HEK293 (cell line): ENCODE measurements around the gene TPP2.

Experiments
- CTCF ChIA-PET: fragments of 350-600 bp; formaldehyde crosslinking; extraction: SDS; loops from one replicate; lab custom pipeline; 2021; ENCODE audit warnings: antibody characterized with exemption; lab: Yijun Ruan, JAX
- POLR2A ChIA-PET: fragments of 300-600 bp; formaldehyde crosslinking; extraction: SDS; loops from one replicate; lab custom pipeline; 2020; ENCODE audit warnings: antibody characterized with exemption, inconsistent platforms; lab: Yijun Ruan, JAX
- H3K27ac ChIP-seq: fragments of 200-500 bp; sonication (Bioruptor generic); 2 replicates; pipeline ENCODE4 v1.5.1; 2014; ENCODE audit warnings: low read depth, low read length, control low read depth, inconsistent platforms; ENCODE audit errors: extremely low read depth
- H3K36me3 ChIP-seq, 2 experiments: fragments of 200-500 bp in 1 of 2; sonication (Bioruptor generic) in 1 of 2; 1 replicate in 1 of 2; 2 replicates in 1 of 2; pipeline ENCODE4 v1.5.1; 2014 to 2017; ENCODE audit warnings: inconsistent platforms in 2 of 2, low read length in 2 of 2; ENCODE audit not compliant: control insufficient read depth in 2 of 2, insufficient read depth in 1 of 2
- H3K4me1 ChIP-seq: fragments of 200-500 bp; sonication (Bioruptor generic); 2 replicates; pipeline ENCODE4 v1.5.1; 2014; ENCODE audit warnings: mild to moderate bottlenecking, low read length, inconsistent platforms; ENCODE audit not compliant: control insufficient read depth, insufficient read depth
- H3K4me3 ChIP-seq: 2 replicates; pipeline ENCODE4 v1.5.1; 2011; ENCODE audit warnings: low read depth, mild to moderate bottlenecking, control low read depth, low read length, moderate library complexity
- H3K9me3 ChIP-seq: fragments of 200-500 bp; sonication (Bioruptor generic); 2 replicates; pipeline ENCODE4 v1.5.1; 2014; ENCODE audit warnings: low read depth, low read length, inconsistent platforms; ENCODE audit not compliant: control insufficient read depth, insufficient read depth
- EGR2 ChIP-seq: fragments of 450-650 bp; formaldehyde crosslinking; IDR thresholded peaks from 2 replicates; pipeline ENCODE4 v1.5.1; 2016; ENCODE audit warnings: low read depth, missing biosample characterization, missing genetic modification characterization
- KLF10 ChIP-seq: fragments of 450-650 bp; IDR thresholded peaks from 2 replicates; pipeline ENCODE4 v1.5.1; 2018; ENCODE audit warnings: missing biosample characterization, mild to moderate bottlenecking, missing genetic modification characterization
- SP7 ChIP-seq: fragments of 450-650 bp; formaldehyde crosslinking; IDR thresholded peaks from 2 replicates; pipeline ENCODE4 v1.5.1; 2016; ENCODE audit warnings: missing biosample characterization, missing genetic modification characterization
- ZBTB20 ChIP-seq: fragments of 450-650 bp; formaldehyde crosslinking; IDR thresholded peaks from 2 replicates; pipeline ENCODE4 v1.5.1; 2016; ENCODE audit warnings: missing biosample characterization, missing genetic modification characterization
- ZBTB21 ChIP-seq: fragments of 450-650 bp; formaldehyde crosslinking; IDR thresholded peaks from 2 replicates; pipeline ENCODE4 v1.5.1; 2017; ENCODE audit warnings: missing biosample characterization, missing genetic modification characterization
- ZFP37 ChIP-seq: fragments of 450-650 bp; formaldehyde crosslinking; IDR thresholded peaks from 2 replicates; pipeline ENCODE4 v1.5.1; 2016; ENCODE audit warnings: missing biosample characterization, missing genetic modification characterization
- ZNF138 ChIP-seq: fragments of 450-650 bp; formaldehyde crosslinking; IDR thresholded peaks from 2 replicates; pipeline ENCODE4 v1.5.1; 2016; ENCODE audit warnings: missing biosample characterization, missing genetic modification characterization, borderline replicate concordance
- ZNF239 ChIP-seq: fragments of 450-650 bp; formaldehyde crosslinking; IDR thresholded peaks from 2 replicates; pipeline ENCODE4 v1.5.1; 2016; ENCODE audit warnings: missing biosample characterization, missing genetic modification characterization
- ZNF354C ChIP-seq: fragments of 450-650 bp; formaldehyde crosslinking; IDR thresholded peaks from 2 replicates; pipeline ENCODE4 v1.5.1; 2016; ENCODE audit warnings: missing biosample characterization, missing genetic modification characterization, low read depth, borderline replicate concordance
- ZNF501 ChIP-seq: fragments of 450-650 bp; formaldehyde crosslinking; IDR thresholded peaks from 2 replicates; pipeline ENCODE4 v1.5.1; 2016; ENCODE audit warnings: missing biosample characterization, missing genetic modification characterization
- ZNF530 ChIP-seq: fragments of 450-650 bp; formaldehyde crosslinking; IDR thresholded peaks from 2 replicates; pipeline ENCODE4 v1.5.1; 2016; ENCODE audit warnings: low read depth, missing biosample characterization, missing genetic modification characterization
- ZNF596 ChIP-seq: fragments of 450-650 bp; IDR thresholded peaks from 2 replicates; pipeline ENCODE4 v1.5.0; 2018; ENCODE audit warnings: missing biosample characterization, mild to moderate bottlenecking, missing genetic modification characterization, moderate library complexity
- ZNF621 ChIP-seq: fragments of 450-650 bp; formaldehyde crosslinking; IDR thresholded peaks from 2 replicates; pipeline ENCODE4 v1.5.1; 2017; ENCODE audit warnings: missing biosample characterization, missing genetic modification characterization
- ZNF660 ChIP-seq: fragments of 450-650 bp; IDR thresholded peaks from 2 replicates; pipeline ENCODE4 v1.5.1; 2018; ENCODE audit warnings: missing biosample characterization, mild to moderate bottlenecking, missing genetic modification characterization
- ZXDB ChIP-seq: fragments of 450-650 bp; formaldehyde crosslinking; IDR thresholded peaks from 2 replicates; pipeline ENCODE4 v1.5.1; 2016; ENCODE audit warnings: missing biosample characterization, missing genetic modification characterization
- TF ChIP-seq, protein P1 (sequence below): fragments of 450-650 bp; formaldehyde crosslinking; IDR thresholded peaks from 2 replicates; pipeline ENCODE4 v1.5.1; 2016; ENCODE audit warnings: missing biosample characterization, missing genetic modification characterization, low read depth
- TF ChIP-seq, protein P2 (sequence below): fragments of 450-650 bp; formaldehyde crosslinking; conservative IDR thresholded peaks from 2 replicates; pipeline ENCODE4 v1.5.1; 2016; ENCODE audit warnings: low read depth, missing biosample characterization, missing genetic modification characterization
- TF ChIP-seq, protein P3 (sequence below): fragments of 450-650 bp; formaldehyde crosslinking; IDR thresholded peaks from 2 replicates; pipeline ENCODE4 v1.5.1; 2017; ENCODE audit warnings: missing biosample characterization, missing genetic modification characterization
- TF ChIP-seq, protein P4 (sequence below): fragments of 450-650 bp; formaldehyde crosslinking; IDR thresholded peaks from 2 replicates; pipeline ENCODE4 v1.5.1; 2016; ENCODE audit warnings: missing biosample characterization, missing genetic modification characterization, low read depth

TPP2 gene

DNA sequence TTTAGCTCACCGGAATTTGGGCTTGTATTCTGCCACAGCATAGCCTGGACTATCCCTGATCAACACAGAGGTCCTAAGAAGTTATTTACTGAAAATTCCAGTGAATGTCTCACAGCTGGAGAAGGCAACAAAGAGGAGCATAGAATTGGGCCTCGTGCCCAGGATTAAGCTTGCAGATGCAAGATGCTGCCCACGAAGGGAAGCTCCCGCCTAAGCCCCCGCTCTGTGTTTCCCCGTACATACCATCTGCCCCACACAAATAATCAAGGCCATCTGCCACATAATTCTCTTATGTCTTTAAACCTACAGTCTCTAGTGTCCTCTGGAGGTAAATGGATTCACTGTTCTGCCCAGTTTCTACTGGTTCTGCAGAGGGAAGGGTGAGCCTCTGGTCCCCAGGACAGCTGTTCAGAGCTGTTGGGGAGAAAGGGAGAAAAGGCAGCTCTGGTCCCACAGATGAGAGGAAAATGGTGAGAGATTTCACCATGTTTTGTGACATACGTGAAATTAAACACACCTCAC lies 7.4 kb upstream of the TPP2 start:
- Histone ChIP-seq H3K9me3 (no peaks in the 10 kb centered on the region), H3K27ac (no peak overlapping the region), H3K4me3 (no peak overlapping the region), H3K36me3 (no peaks in the 10 kb centered on the region), H3K4me1 (0 out of 2 replicates have a peak, but pooled peaks cover 2% of the 10 kb centered on the region)
- TF ChIP-seq ZNF138 (tag by site-specific recombination) (no peak), ZBTB21 (tag by site-specific recombination) (no peak), ZNF239 (tag by site-specific recombination) (no peak), ZNF354C (tag by site-specific recombination) (no peak), SP7 (no peak), ZNF596 (no peak), EGR2 (tag by site-specific recombination) (no peak), ZNF530 (no peak)
- TF ChIP-seq, protein P1, sequence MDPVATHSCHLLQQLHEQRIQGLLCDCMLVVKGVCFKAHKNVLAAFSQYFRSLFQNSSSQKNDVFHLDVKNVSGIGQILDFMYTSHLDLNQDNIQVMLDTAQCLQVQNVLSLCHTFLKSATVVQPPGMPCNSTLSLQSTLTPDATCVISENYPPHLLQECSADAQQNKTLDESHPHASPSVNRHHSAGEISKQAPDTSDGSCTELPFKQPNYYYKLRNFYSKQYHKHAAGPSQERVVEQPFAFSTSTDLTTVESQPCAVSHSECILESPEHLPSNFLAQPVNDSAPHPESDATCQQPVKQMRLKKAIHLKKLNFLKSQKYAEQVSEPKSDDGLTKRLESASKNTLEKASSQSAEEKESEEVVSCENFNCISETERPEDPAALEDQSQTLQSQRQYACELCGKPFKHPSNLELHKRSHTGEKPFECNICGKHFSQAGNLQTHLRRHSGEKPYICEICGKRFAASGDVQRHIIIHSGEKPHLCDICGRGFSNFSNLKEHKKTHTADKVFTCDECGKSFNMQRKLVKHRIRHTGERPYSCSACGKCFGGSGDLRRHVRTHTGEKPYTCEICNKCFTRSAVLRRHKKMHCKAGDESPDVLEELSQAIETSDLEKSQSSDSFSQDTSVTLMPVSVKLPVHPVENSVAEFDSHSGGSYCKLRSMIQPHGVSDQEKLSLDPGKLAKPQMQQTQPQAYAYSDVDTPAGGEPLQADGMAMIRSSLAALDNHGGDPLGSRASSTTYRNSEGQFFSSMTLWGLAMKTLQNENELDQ (tag by site-specific recombination): no peak
- TF ChIP-seq, protein P2, sequence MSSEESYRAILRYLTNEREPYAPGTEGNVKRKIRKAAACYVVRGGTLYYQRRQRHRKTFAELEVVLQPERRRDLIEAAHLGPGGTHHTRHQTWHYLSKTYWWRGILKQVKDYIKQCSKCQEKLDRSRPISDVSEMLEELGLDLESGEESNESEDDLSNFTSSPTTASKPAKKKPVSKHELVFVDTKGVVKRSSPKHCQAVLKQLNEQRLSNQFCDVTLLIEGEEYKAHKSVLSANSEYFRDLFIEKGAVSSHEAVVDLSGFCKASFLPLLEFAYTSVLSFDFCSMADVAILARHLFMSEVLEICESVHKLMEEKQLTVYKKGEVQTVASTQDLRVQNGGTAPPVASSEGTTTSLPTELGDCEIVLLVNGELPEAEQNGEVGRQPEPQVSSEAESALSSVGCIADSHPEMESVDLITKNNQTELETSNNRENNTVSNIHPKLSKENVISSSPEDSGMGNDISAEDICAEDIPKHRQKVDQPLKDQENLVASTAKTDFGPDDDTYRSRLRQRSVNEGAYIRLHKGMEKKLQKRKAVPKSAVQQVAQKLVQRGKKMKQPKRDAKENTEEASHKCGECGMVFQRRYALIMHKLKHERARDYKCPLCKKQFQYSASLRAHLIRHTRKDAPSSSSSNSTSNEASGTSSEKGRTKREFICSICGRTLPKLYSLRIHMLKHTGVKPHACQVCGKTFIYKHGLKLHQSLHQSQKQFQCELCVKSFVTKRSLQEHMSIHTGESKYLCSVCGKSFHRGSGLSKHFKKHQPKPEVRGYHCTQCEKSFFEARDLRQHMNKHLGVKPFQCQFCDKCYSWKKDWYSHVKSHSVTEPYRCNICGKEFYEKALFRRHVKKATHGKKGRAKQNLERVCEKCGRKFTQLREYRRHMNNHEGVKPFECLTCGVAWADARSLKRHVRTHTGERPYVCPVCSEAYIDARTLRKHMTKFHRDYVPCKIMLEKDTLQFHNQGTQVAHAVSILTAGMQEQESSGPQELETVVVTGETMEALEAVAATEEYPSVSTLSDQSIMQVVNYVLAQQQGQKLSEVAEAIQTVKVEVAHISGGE (tag by site-specific recombination): no peak
- TF ChIP-seq, protein P3, sequence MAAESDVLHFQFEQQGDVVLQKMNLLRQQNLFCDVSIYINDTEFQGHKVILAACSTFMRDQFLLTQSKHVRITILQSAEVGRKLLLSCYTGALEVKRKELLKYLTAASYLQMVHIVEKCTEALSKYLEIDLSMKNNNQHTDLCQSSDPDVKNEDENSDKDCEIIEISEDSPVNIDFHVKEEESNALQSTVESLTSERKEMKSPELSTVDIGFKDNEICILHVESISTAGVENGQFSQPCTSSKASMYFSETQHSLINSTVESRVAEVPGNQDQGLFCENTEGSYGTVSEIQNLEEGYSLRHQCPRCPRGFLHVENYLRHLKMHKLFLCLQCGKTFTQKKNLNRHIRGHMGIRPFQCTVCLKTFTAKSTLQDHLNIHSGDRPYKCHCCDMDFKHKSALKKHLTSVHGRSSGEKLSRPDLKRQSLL (tag by site-specific recombination): no peak
- TF ChIP-seq, protein P4, sequence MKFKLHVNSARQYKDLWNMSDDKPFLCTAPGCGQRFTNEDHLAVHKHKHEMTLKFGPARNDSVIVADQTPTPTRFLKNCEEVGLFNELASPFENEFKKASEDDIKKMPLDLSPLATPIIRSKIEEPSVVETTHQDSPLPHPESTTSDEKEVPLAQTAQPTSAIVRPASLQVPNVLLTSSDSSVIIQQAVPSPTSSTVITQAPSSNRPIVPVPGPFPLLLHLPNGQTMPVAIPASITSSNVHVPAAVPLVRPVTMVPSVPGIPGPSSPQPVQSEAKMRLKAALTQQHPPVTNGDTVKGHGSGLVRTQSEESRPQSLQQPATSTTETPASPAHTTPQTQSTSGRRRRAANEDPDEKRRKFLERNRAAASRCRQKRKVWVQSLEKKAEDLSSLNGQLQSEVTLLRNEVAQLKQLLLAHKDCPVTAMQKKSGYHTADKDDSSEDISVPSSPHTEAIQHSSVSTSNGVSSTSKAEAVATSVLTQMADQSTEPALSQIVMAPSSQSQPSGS (tag by site-specific recombination): no peak
- ChIA-PET POLR2A (no interaction called here), CTCF (interaction anchor here (0.7 to 5.9 kb wide), 4 partner anchors 9 to 261 kb away, joined by 3 to 35 read pairs (median 4); no protein-coding TSS in a partner anchor)

DNA sequence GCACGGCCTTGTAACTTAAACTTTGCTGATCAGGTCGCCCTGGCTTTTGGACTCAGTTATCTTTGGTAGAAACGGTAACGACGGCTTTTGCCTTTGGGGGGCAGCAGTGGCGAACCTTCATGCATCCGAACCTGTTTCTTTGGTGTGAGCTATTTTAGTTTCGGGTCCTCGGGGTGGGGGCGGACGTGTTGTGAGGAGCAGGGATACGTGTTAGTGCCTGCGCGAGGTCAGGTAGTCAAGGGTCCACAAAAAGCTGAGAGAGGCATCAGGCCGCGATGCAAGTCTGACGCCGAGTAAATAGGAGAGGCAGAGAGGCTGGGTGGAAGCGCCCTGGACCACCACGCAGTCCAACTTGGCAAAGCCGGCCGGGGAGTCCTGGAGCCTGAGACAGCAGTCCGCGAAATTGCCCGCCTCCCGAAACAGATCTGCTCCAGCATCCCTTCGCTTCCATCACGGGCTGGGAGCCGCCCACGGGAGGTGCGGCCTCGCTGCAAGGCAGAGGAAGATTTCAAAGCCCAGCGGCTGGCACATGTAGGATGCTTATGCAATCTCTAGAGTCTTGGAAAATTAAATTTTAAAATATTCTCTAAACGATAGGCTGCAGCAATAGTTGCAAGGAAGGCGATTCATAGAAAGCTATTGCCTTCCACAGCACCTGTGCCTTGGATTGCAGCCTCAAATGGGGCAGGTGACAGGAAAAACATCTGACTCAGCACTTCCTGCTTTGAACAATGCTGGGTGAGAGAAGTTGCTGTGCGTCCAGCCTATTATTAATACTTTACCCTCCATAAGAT lies 4.6 kb upstream of the TPP2 start:
- Histone ChIP-seq H3K36me3 (no peaks in the 10 kb centered on the region), H3K9me3 (no peaks in the 10 kb centered on the region), H3K27ac (peak overlapping the region; percentile 50; the same call in 1 of the 2 replicates), H3K4me1 (0 out of 2 replicates have a peak, but pooled peaks cover 2% of the 10 kb centered on the region), H3K4me3 (peak overlapping the region; percentile 62)
- POLR2A ChIA-PET: interaction anchor here (0.6 to 1.1 kb wide), 4 partner anchors 133 to 256 kb away, joined by 3 to 4 read pairs (median 4); partner anchors contain the start of gene TEX30
- CTCF ChIA-PET: interaction anchor here (0.6 to 5.9 kb wide), 11 partner anchors 8 to 295 kb away, joined by 3 to 35 read pairs (median 3); no protein-coding TSS in a partner anchor
- peak; percentile 26; the same call in 1 of the 2 replicates for TF ChIP-seq KLF10 (tag by site-specific recombination)
- 0 out of 2 replicates have a peak, but pooled peaks have one; percentile 42 for TF ChIP-seq ZXDB (tag by site-specific recombination)
- TF ChIP-seq, protein P3 (tag by site-specific recombination): peak; percentile 98
- TF ChIP-seq ZNF621 (tag by site-specific recombination): no peak
- peak; percentile 32; the same call in 1 of the 2 replicates for TF ChIP-seq ZNF660 (tag by site-specific recombination)
- peak; percentile 79 for TF ChIP-seq ZBTB20
- TF ChIP-seq ZNF501 (tag by site-specific recombination): peak; percentile 60; the same call in 1 of the 2 replicates
- peak; percentile 77 for TF ChIP-seq ZFP37 (tag by site-specific recombination)
